HG03139 (cell line): ENCODE data around the gene SLC35F6.
"Not testable (repeated sequence)": the region's sequence is repeated elsewhere in the genome, so short reads cannot be mapped to it uniquely, and the experiment has no call there.

Experiments
- ATAC-seq: cut with Tn5 transposase; IDR thresholded peaks from one replicate; pipeline ENCODE4 v1.9.1; 2021; ENCODE audit not compliant: unreplicated experiment

Gene SLC35F6

GRCh38 chr2:26730549-26731344, 33.3 kb upstream of the SLC35F6 start:
- ATAC-seq: no peak

- ATAC-seq: no peak
Observed at GRCh38 chr2:26731714-26732113, 32.4 kb upstream of the SLC35F6 start.

GRCh38 chr2:26732446-26732845, 31.6 kb upstream of the SLC35F6 start:
- no peak for ATAC-seq

GRCh38 chr2:26733413-26733812, 30.7 kb upstream of the SLC35F6 start:
- no peak for ATAC-seq

- ATAC-seq: no peak
Observed at GRCh38 chr2:26735097-26735496, 29.0 kb upstream of the SLC35F6 start.

- ATAC-seq: no peak
Observed at GRCh38 chr2:26735883-26736588, 28.0 kb upstream of the SLC35F6 start.

- ATAC-seq: no peak
Observed at GRCh38 chr2:26737221-26737620, 26.9 kb upstream of the SLC35F6 start.

- ATAC-seq: no peak
Observed at GRCh38 chr2:26738481-26738880, 25.6 kb upstream of the SLC35F6 start.

- ATAC-seq: no peak
Observed at GRCh38 chr2:26739514-26739913, 24.6 kb upstream of the SLC35F6 start.

GRCh38 chr2:26740346-26740745, 23.7 kb upstream of the SLC35F6 start:
- no peak for ATAC-seq

- ATAC-seq: no peak
Observed at GRCh38 chr2:26740890-26741302, 23.2 kb upstream of the SLC35F6 start.

- no peak for ATAC-seq
Observed at GRCh38 chr2:26742048-26742770, 21.9 kb upstream of the SLC35F6 start.

- ATAC-seq: no peak
Observed at GRCh38 chr2:26743852-26744251, 20.2 kb upstream of the SLC35F6 start.

GRCh38 chr2:26744953-26745352, 19.1 kb upstream of the SLC35F6 start:
- ATAC-seq: no peak

GRCh38 chr2:26745609-26746327, 18.3 kb upstream of the SLC35F6 start:
- no peak for ATAC-seq

- ATAC-seq: no peak
Observed at GRCh38 chr2:26746934-26747333, 17.1 kb upstream of the SLC35F6 start.

- ATAC-seq: not testable (repeated sequence)
Observed at GRCh38 chr2:26749787-26750420, 14.2 kb upstream of the SLC35F6 start.

- not testable (repeated sequence) for ATAC-seq
Observed at GRCh38 chr2:26750467-26750866, 13.6 kb upstream of the SLC35F6 start.

- ATAC-seq: no peak
Observed at GRCh38 chr2:26752656-26753055, 11.4 kb upstream of the SLC35F6 start.

- no peak for ATAC-seq
Observed at GRCh38 chr2:26754539-26754938, 9.5 kb upstream of the SLC35F6 start.
